Measurements from ENCODE around the gene MRPS14. TPM values are rescaled to one million over a fixed set of nuclear protein-coding genes. Genes with fewer than 3 reads are reported as not detected.
A peak's percentile ranks its signal among the peaks of the same experiment; 100 is the strongest.

Gene MRPS14
- polyA plus RNA-seq, 1 of the 3 experiments (the other 2 are of a cell fraction), result 18.2 TPM

- TF ChIP-seq, protein P1, sequence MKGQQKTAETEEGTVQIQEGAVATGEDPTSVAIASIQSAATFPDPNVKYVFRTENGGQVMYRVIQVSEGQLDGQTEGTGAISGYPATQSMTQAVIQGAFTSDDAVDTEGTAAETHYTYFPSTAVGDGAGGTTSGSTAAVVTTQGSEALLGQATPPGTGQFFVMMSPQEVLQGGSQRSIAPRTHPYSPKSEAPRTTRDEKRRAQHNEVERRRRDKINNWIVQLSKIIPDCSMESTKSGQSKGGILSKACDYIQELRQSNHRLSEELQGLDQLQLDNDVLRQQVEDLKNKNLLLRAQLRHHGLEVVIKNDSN (IDR thresholded peaks at IDR 0.05; ENCODE audit: borderline replicate concordance, low read depth), result no peak
- TF ChIP-seq FOXM1 (IDR thresholded peaks at IDR 0.05; ENCODE audit: low read depth) (no peak), SMC3 (IDR thresholded peaks at IDR 0.05; ENCODE audit: low read depth, low read length) (no peak), RFX5 (IDR thresholded peaks at IDR 0.05; ENCODE audit: low read length) (no peak)
Measured at GRCh38 chr1:175002910-175003517, 20.2 kb downstream of the MRPS14 start (continued).

DNA sequence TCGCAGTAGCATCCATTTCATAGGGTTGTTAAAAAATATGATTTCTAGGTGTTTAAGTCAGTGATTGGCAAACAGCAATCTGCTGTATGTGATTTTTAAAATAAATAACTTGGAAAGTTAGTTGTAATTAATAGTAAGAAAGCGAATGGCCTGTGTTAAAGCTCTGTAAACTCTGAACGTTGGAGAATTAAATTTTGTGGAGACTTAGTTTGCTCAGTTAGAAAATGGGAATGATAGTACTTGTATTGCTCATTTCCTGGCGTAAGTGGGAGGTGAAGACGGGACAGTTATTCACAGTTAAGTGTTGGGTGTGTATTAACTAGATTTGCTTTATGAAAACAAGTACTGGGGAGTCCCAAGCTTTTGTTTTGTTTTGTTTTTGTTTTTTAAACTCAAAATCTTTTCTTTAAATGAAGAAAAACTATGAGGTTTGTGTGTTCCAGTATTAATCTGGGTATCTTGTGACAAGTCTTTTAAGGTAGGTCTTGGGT is 22.5 kb downstream of the MRPS14 start:
- H3K4me1 ChIP-seq (ENCODE audit: control insufficient read depth in 1 of 2, insufficient read depth in 2 of 2, low read depth in 1 of 2, low read length in 1 of 2), result peaks cover 0 to 9% of the 10 kb centered on the region in 2 experiments; a peak in 3 of 4 replicates
- TF ChIP-seq EP300 (IDR thresholded peaks at IDR 0.05; ENCODE audit: borderline replicate concordance in 1 of 2, low read depth in 1 of 2, low read length in 1 of 2) (no peak), RXRA (IDR thresholded peaks at IDR 0.05; ENCODE audit: borderline replicate concordance, low read depth) (no peak), MEF2A (IDR thresholded peaks at IDR 0.05; ENCODE audit: borderline replicate concordance, low read depth) (no peak), PBX3 (IDR thresholded peaks at IDR 0.05) (no peak), TEAD4 (IDR thresholded peaks at IDR 0.05; ENCODE audit: borderline replicate concordance, insufficient read depth) (no peak), TAF1 (IDR thresholded peaks at IDR 0.05; ENCODE audit: borderline replicate concordance, low read depth, low read length) (no peak), CHD2 (IDR thresholded peaks at IDR 0.05; ENCODE audit: low read length, partially characterized antibody) (no peak), FOXJ3 (CRISPR knock-in tag; IDR thresholded peaks at IDR 0.05) (no peak), ELF1 (IDR thresholded peaks at IDR 0.05) (no peak), USF2 (IDR thresholded peaks at IDR 0.05; ENCODE audit: borderline replicate concordance, low read depth, low read length) (no peak), RFX5 (IDR thresholded peaks at IDR 0.05; ENCODE audit: low read length) (no peak)
- TF ChIP-seq, protein P2, sequence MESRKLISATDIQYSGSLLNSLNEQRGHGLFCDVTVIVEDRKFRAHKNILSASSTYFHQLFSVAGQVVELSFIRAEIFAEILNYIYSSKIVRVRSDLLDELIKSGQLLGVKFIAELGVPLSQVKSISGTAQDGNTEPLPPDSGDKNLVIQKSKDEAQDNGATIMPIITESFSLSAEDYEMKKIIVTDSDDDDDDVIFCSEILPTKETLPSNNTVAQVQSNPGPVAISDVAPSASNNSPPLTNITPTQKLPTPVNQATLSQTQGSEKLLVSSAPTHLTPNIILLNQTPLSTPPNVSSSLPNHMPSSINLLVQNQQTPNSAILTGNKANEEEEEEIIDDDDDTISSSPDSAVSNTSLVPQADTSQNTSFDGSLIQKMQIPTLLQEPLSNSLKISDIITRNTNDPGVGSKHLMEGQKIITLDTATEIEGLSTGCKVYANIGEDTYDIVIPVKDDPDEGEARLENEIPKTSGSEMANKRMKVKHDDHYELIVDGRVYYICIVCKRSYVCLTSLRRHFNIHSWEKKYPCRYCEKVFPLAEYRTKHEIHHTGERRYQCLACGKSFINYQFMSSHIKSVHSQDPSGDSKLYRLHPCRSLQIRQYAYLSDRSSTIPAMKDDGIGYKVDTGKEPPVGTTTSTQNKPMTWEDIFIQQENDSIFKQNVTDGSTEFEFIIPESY (IDR thresholded peaks at IDR 0.05; ENCODE audit: borderline replicate concordance, low read depth), result no peak
- H3K36me3 ChIP-seq (replicated peaks in 1 of 2; ENCODE audit: control insufficient read depth in 1 of 2, insufficient read depth in 2 of 2, low read length in 1 of 2), result peaks cover 8 to 18% of the 10 kb centered on the region in 2 experiments
- POLR2A ChIA-PET, result interaction anchor here (0.6 to 2.8 kb wide), 5 partner anchors 14 to 578 kb away, joined by 3 to 54 read pairs (median 5); partner anchors contain the start of gene MRPS14
- peak overlapping the region; percentile 91 to 100 for H3K4me3 ChIP-seq (ENCODE audit: low read depth in 2 of 2, low read length in 1 of 2)
- peak overlapping the region; percentile 86 for H3K4me2 ChIP-seq
- peaks cover 10% of the 10 kb centered on the region; the same call in 1 of the 2 replicates for H4K20me1 ChIP-seq (ENCODE audit: insufficient read depth)
- H3K9ac ChIP-seq, result peak overlapping the region; percentile 89
- no peaks in the 10 kb centered on the region for H3K27me3 ChIP-seq (ENCODE audit: insufficient read depth)
- H3F3A ChIP-seq (replicated peaks; ENCODE audit: insufficient read depth), result peaks cover 4% of the 10 kb centered on the region
- DNase-seq, result no peak
- peak overlapping the region; percentile 80; the same call in 1 of the 2 replicates for H2AFZ ChIP-seq (ENCODE audit: low read depth)
- H3K9me2 ChIP-seq, result no peaks in the 10 kb centered on the region
- peaks cover 57% of the 10 kb centered on the region for H3K79me2 ChIP-seq (ENCODE audit: insufficient read depth)
- 2% methylated on average over 5 of the region's 5 CpGs for WGBS (ENCODE audit: low lambda C conversion rate)
- peak overlapping the region; percentile 98 to 100 for H3K27ac ChIP-seq (ENCODE audit: low read depth in 2 of 2, low read length in 1 of 2)
- H3K9me3 ChIP-seq, result no peaks in the 10 kb centered on the region
- CTCF ChIA-PET, result interaction anchor here (1.0 to 2.8 kb wide), 3 partner anchors 125 to 230 kb away, joined by 3 to 10 read pairs (median 9); no protein-coding TSS in a partner anchor
